Esophagus squamous epithelium (tissue), 4 donors: ENCODE data around the gene RNASE3.
"Not testable (repeated sequence)": the region's sequence is repeated elsewhere in the genome, so short reads cannot be mapped to it uniquely, and the experiment has no call there.

ENCODE experiments used
- CTCF ChIP-seq, 6 experiments: fragments of 450-650 bp in 4 of 6; fragments of 200-600 bp in 2 of 6; sonication (generic) in 2 of 6; IDR thresholded peaks; one replicate each; pipeline ENCODE4 v1.5.1; 2016 to 2019; ENCODE audit warnings: antibody characterized with exemption in 6 of 6, mild to moderate bottlenecking in 4 of 6, moderate library complexity in 4 of 6
- POLR2A ChIP-seq, 4 donors: fragments of 450-650 bp; IDR thresholded peaks; one replicate each; pipeline ENCODE4 v1.6.1; 2017; ENCODE audit warnings: antibody characterized with exemption in 4 of 4, mild to moderate bottlenecking in 4 of 4, moderate library complexity in 3 of 4

GRCh38 chr14:20891126-20891825 lies at the start of gene RNASE3:
- TF ChIP-seq POLR2A, CTCF (IDR thresholded peaks at IDR 0.05): not testable (repeated sequence)
